Measurements from ENCODE around the gene ADAMTS12. TPM values are rescaled to one million over a fixed set of nuclear protein-coding genes. Genes with fewer than 3 reads are reported as not detected.

The ADAMTS12 gene
- total RNA-seq, 1 experiment from 2014 or later: 6.2 TPM

- Histone ChIP-seq H4K5ac (ENCODE audit: insufficient read length, low read depth, low read length) (no peak overlapping the region), H3K9me3 (ENCODE audit: control insufficient read depth, low read depth, low read length) (no peaks in the 10 kb centered on the region), H3K4me1 (ENCODE audit: insufficient read depth, low read length) (no peaks in the 10 kb centered on the region), H3K18ac (ENCODE audit: insufficient read length, low read depth, low read length) (no peak overlapping the region), H3K27me3 (ENCODE audit: insufficient read depth, low read length) (no peaks in the 10 kb centered on the region), H3K4ac (ENCODE audit: low read depth, low read length) (no peak overlapping the region), H3K9ac (ENCODE audit: extremely low read depth, insufficient read length, low read length) (no peak overlapping the region), H4K91ac (ENCODE audit: insufficient read length, low read depth, low read length) (no peak overlapping the region), H3K23me2 (ENCODE audit: insufficient read length, low read depth, low read length, poor library complexity, severe bottlenecking) (no peaks in the 10 kb centered on the region), H3K56ac (ENCODE audit: insufficient read length, low read depth, low read length) (no peak overlapping the region), H4K8ac (replicated peaks; ENCODE audit: insufficient read length, low read depth, low read length) (no peak overlapping the region), H2BK12ac (ENCODE audit: insufficient read length, low read depth, low read length) (no peak overlapping the region), H3K23ac (ENCODE audit: insufficient read length, low read depth, low read length) (no peak overlapping the region), H3K4me2 (ENCODE audit: insufficient read depth, insufficient read length, low read length) (no peak overlapping the region), H2BK5ac (ENCODE audit: insufficient read length, low read length) (no peak overlapping the region), H4K20me1 (ENCODE audit: control insufficient read depth, insufficient read depth, insufficient read length) (no peaks in the 10 kb centered on the region), H3K79me1 (ENCODE audit: insufficient read depth, low read depth, low read length, poor library complexity, severe bottlenecking) (peaks cover 3% of the 10 kb centered on the region), H2AFZ (ENCODE audit: low read length) (no peak overlapping the region), H3K14ac (ENCODE audit: insufficient read depth, low read length) (no peak overlapping the region), H2BK20ac (ENCODE audit: low read depth, low read length, poor library complexity, severe bottlenecking) (no peak overlapping the region), H2AK5ac (ENCODE audit: insufficient read length, low read length) (no peak overlapping the region), H3K27ac (ENCODE audit: insufficient read length, low read depth, low read length) (no peak overlapping the region), H3T11ph (ENCODE audit: low read length) (no peak overlapping the region), H2BK15ac (ENCODE audit: low read depth, low read length) (no peak overlapping the region), H2BK120ac (ENCODE audit: low read depth, low read length, poor library complexity, severe bottlenecking) (no peak overlapping the region), H3K79me2 (ENCODE audit: insufficient read depth, low read length) (no peaks in the 10 kb centered on the region)
- H3K9me3 Mint-ChIP-seq: peaks cover 2 to 3% of the 10 kb centered on the region in 2 experiments; a peak in 4 of 5 replicates
- H3K36me3 Mint-ChIP-seq (ENCODE audit: insufficient read depth in 1 of 3, low read depth in 3 of 3): peaks cover 50 to 78% (median 71%) of the 10 kb centered on the region in 3 experiments
- 0 out of 7 replicates have a peak overlapping the region, but pooled peaks of 1 of the 3 experiments have one; percentile 25 for H3K27ac Mint-ChIP-seq
- no peak overlapping the region for H3K4me3 Mint-ChIP-seq
- TF ChIP-seq CTCF (conservative IDR thresholded peaks at IDR 0.05): no peak
- no CpG with 5 or more reads among the region's 3 CpGs for WGBS (ENCODE audit: extremely low coverage, insufficient read length, low lambda C conversion rate)
- peaks cover 25 to 29% of the 10 kb centered on the region in 2 experiments for H3K4me1 Mint-ChIP-seq
- no peak for DNase-seq
- no peaks in the 10 kb centered on the region for H3K27me3 Mint-ChIP-seq (ENCODE audit: low read depth)
Observed at GRCh38 chr5:33476992-33477391, 414.8 kb downstream of the ADAMTS12 start.

Measured in H9 (cell line).